Small intestine (tissue), 7 donors: ENCODE data around the gene ACOX2. TPM values are rescaled to one million over a fixed set of nuclear protein-coding genes. Genes with fewer than 3 reads are reported as not detected.

Experiments
- DNase-seq, 2 donors: peaks; one replicate each; pipeline versions ENCODE4 v3.0.0 to v3.0.0-alpha.2; 2013
- FAIRE-seq: peaks from 2 replicates; lab custom pipeline; 2012; peaks lifted over from hg19 to GRCh38; lab: Jason Lieb, UNC
- H3K27ac ChIP-seq, 3 donors: one replicate each; pipeline ENCODE4 v1.5.1; 2013; ENCODE audit warnings: low read length in 2 of 3, mild to moderate bottlenecking in 2 of 3, control low read depth in 1 of 3, inconsistent platforms in 1 of 3, low read depth in 1 of 3, moderate library complexity in 1 of 3
- H3K27me3 ChIP-seq, 3 donors: one replicate each; pipeline ENCODE4 v1.6.1; 2013; ENCODE audit warnings: low read length in 3 of 3, inconsistent platforms in 1 of 3; ENCODE audit not compliant: control insufficient read depth in 3 of 3, insufficient read depth in 3 of 3
- H3K36me3 ChIP-seq, 3 donors: one replicate each; pipeline ENCODE4 v1.6.1; 2013; ENCODE audit warnings: low read length in 3 of 3, inconsistent platforms in 1 of 3, low read depth in 1 of 3, mild to moderate bottlenecking in 1 of 3, moderate library complexity in 1 of 3; ENCODE audit not compliant: control insufficient read depth in 3 of 3, insufficient read depth in 2 of 3
- H3K4me1 ChIP-seq, 3 donors: one replicate each; pipeline ENCODE4 v1.6.1; 2013; ENCODE audit warnings: low read length in 2 of 3, inconsistent platforms in 1 of 3, low read depth in 1 of 3, mild to moderate bottlenecking in 1 of 3, moderate library complexity in 1 of 3; ENCODE audit not compliant: control insufficient read depth in 3 of 3, insufficient read depth in 2 of 3
- H3K4me3 ChIP-seq, 3 donors: one replicate each; pipeline ENCODE4 v1.5.1; 2013; ENCODE audit warnings: low read length in 3 of 3, control low read depth in 1 of 3, inconsistent platforms in 1 of 3, low read depth in 1 of 3, mild to moderate bottlenecking in 1 of 3, moderate library complexity in 1 of 3
- H3K9me3 ChIP-seq, 2 donors: one replicate each; pipeline ENCODE4 v1.6.1; 2013; ENCODE audit warnings: low read depth in 1 of 2, low read length in 1 of 2; ENCODE audit not compliant: control insufficient read depth in 2 of 2, insufficient read depth in 1 of 2
- WGBS, 3 donors: extraction: QIAGEN DNeasy Blood & Tissue Kit; methylation state at CpG; one replicate each; pipeline ENCODE4 v1.1.7; 2013; 5-methylcytosine and 5-hydroxymethylcytosine counted together
- polyA plus RNA-seq, 4 donors: library from polyadenylated mRNA; stranded (reverse) in 3 of 4; unstranded in 1 of 4; fragments of 200-250 nt in 3 of 4; fragments of 120-200 nt in 1 of 4; gene quantifications; one replicate each; pipeline versions ENCODE4 v1.2.1 to v1.2.3, GENCODE V29; 2013
- donor health status: healthy with polysubstance abuse.
- donor health status: control.
- donor health status: control.
- donor health status: Bipolar disorder and iron deficiency.
- donor health status: healthy.

Gene ACOX2
- polyA plus RNA-seq, 4 donors: 34.5 to 156 (median 89.0) TPM

DNA sequence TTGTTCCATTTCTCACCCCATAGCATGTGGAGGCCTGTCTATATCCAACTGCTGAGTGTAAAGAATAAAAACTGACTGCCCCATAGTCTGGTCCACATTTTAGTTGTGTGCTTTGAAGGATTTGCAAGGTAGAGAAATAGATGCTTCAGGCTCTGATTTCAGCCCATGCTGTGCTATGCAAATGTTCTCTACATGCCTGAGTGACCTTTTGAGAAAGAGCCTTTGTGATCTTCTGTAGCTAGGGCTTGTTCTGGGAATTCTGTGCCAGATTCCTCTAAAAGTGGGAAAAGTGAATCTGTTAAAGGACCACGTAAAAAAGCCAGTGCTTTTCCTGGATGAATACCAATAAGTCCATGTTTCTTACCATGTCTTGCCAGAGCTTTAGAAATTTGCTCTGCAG lies 39.9 kb downstream of the ACOX2 start:
- no peaks in the 10 kb centered on the region for H3K27me3 ChIP-seq
- H3K4me1 ChIP-seq: peaks cover 3 to 19% (median 5%) of the 10 kb centered on the region in 3 donors
- no peak overlapping the region for H3K27ac ChIP-seq
- DNase-seq: no peak
- WGBS, 3 donors: 40 to 50% (median 48%) methylated on average over 1 of the region's 1 CpG
- no peak overlapping the region for H3K4me3 ChIP-seq
- FAIRE-seq: no peak
- H3K36me3 ChIP-seq: peaks cover 2 to 10% (median 8%) of the 10 kb centered on the region in 3 donors
- H3K9me3 ChIP-seq: no peaks in the 10 kb centered on the region

DNA sequence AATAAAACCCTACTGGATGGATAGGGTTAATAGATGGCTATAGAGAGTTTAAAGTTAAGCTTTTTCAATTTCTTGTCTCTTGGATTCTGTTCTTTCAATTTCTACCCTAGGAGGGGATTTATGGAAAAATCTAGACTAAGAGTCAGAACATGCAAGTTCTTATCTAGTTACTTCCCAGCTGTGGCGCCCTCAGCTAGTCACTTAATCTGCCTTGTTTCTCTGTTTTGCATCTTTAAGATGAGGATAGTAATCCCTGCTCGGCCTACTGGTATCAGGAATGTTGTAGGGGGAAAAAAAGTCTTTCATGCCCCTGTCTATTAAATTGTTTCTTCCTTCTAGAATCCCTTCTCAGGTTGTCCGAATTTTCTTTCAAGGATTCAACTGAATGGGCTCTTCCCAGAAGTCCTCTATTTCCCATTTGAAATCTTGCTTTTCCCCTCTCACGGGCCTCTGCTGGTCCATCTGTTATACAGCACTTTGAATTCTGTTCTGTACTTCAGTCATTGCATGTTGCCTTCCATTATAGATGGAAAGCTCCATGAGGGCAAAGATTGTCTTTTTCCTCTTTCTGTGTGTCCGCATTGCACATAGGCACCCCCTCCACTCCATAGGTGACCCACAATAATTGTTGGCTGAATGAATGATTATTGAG lies 40.7 kb downstream of the ACOX2 start:
- no peak overlapping the region for H3K4me3 ChIP-seq
- no peak overlapping the region for H3K27ac ChIP-seq
- WGBS, 3 donors: 86 to 96% (median 93%) methylated on average over 5 of the region's 5 CpGs
- H3K27me3 ChIP-seq: no peaks in the 10 kb centered on the region
- H3K4me1 ChIP-seq: peaks cover 3 to 19% (median 6%) of the 10 kb centered on the region in 3 donors
- no peaks in the 10 kb centered on the region for H3K9me3 ChIP-seq
- DNase-seq: no peak
- H3K36me3 ChIP-seq: peaks cover 0 to 8% (median 5%) of the 10 kb centered on the region in 3 donors
- no peak for FAIRE-seq

DNA sequence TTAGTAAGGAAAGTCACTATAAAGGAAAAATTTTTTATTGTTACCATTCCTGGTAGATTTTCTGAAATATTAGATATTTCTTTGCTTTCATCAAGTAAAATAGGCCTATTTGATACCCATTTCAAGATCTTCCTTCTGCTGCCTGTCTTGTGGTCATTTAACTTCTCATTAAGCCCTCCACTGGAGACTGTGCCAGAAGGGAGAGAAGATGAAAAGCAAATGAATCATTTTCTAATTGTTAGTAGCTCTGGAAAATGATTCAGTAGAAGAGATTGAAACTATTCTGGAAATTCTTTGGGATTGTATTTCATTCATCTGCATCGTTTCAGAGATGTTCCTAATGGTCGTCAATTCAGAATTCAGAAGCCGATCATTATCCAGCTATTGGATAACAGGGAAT lies 41.9 kb downstream of the ACOX2 start:
- Histone ChIP-seq H3K4me1 (peaks cover 3 to 19% (median 7%) of the 10 kb centered on the region in 3 donors), H3K27ac (no peak overlapping the region), H3K36me3 (peaks cover 0 to 4% (median 0%) of the 10 kb centered on the region in 3 donors), H3K9me3 (no peaks in the 10 kb centered on the region), H3K4me3 (no peak overlapping the region), H3K27me3 (no peaks in the 10 kb centered on the region)
- DNase-seq (no peak), FAIRE-seq (no peak)
- 65 to 83% (median 80%) methylated on average over 3 of the region's 3 CpGs for WGBS, 3 donors

DNA sequence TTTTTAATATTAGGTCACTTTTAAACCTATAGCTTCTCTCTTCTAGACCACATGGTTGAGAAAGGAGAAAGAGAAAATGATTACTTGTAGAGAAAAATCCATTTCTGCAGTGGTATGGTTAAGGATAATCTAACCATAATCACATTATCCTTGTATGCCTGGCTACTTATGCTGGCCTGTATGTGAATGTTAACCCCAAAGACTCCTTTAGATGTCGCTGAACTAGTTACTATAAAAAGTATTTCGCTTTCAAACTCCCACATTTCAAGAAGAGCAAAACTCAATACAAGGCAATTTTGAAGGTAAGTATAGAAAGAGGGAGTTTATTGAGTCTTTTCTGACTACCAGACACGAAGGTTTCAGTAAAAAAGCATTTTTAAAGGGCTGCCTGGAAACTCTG lies 42.9 kb downstream of the ACOX2 start:
- Histone ChIP-seq H3K27me3 (no peaks in the 10 kb centered on the region), H3K27ac (peak overlapping the region in 1 of 3 donors; percentile 39), H3K4me1 (peaks cover 3 to 21% (median 7%) of the 10 kb centered on the region in 3 donors), H3K9me3 (no peaks in the 10 kb centered on the region), H3K4me3 (no peak overlapping the region), H3K36me3 (no peaks in the 10 kb centered on the region)
- FAIRE-seq (no peak), DNase-seq (no peak)
- 55 to 65% (median 56%) methylated on average over 3 of the region's 3 CpGs for WGBS, 3 donors

DNA sequence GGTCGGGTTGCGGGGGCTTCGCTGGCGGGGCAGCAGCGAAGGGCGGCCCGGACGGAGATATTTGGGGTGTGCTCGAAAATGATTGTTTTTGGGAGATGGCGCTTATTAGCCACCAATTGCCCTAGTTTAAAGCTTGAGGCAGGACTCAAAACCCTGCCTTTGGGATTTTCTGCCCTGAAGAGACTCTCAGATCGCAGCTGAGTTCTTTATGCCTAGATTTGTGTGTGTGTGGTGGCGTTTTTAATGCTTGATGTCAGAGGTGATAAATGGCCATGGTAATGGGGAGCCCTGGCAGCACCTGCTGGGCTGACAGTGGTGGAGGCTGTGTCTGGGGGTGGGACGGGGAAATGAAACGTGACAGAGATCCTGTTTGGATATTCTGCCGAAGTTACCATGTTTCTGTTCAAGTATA lies 44.5 kb downstream of the ACOX2 start:
- Histone ChIP-seq H3K9me3 (no peaks in the 10 kb centered on the region), H3K27me3 (no peaks in the 10 kb centered on the region), H3K36me3 (no peaks in the 10 kb centered on the region), H3K4me3 (peak overlapping the region; percentile 77 to 97 (median 89)), H3K27ac (peak overlapping the region in 2 of 3 donors; percentile 51 to 70), H3K4me1 (peaks cover 3 to 24% (median 7%) of the 10 kb centered on the region in 3 donors)
- WGBS, 3 donors: 0 to 1% (median 1%) methylated on average over 15 of the region's 15 CpGs
- DNase-seq (peak; percentile 25 to 42), FAIRE-seq (no peak)

DNA sequence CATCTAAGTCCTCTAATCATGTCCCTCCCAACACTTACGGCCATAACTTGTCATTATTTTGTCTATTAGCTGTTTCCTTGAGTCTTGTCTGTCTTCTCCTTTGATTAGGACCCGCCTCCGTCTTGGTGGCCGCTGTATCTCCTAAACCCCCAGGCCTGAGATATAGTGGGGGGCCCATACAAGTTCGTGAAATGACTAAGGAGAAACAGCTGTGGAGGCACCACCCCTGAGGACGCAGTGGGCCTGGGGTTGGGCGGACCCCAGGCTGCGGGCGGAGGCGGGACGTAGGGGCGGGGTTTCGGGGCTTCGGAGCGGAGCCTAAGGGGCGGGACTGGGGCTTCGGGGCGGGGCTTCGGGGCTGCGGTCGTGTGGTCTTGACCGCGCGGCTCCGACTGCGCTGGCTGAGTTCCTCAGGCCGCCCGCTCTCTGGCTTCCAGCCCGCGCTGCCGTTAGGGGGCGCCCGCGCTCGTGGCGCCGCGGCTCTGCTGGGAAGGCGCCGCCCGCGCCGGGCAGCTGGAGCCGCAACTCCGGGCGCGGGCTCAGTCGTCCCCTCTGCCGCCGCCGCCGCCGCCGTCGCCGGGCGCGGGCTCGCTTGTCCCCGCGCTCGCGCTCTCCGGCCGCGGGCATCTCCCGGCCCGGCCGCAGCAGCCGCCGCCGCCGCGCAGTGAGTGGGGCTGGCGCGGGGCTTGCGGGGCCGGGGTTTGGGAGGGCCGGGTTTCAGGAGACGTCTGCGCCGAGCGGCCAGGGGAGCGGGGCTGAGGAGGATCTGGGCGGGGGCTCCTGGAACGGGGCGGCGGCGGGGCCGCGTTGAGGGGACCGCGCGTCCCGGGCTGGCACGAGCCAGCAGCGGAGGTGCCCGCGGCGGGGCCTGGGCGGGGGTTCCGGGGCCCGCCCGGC lies 45.2 kb downstream of the ACOX2 start, which contains the start of gene KCTD6:
TSS of gene KCTD6 (plus strand) at position 591 of the 897 bp plus-strand sequence. CDS start 6,660 bp downstream, outside the sequence.
- DNase-seq (peak; percentile 90 to 99), FAIRE-seq (no peak)
- 0 to 1% (median 1%) methylated on average over 42 to 104 of the region's 104 CpGs for WGBS, 3 donors
- Histone ChIP-seq H3K4me1 (peaks cover 3 to 24% (median 7%) of the 10 kb centered on the region in 3 donors), H3K9me3 (no peaks in the 10 kb centered on the region), H3K4me3 (peak within 1 kb of the TSS; percentile 77 to 97 (median 89)), H3K27ac (peak within 1 kb of the TSS; percentile 51 to 70 (median 62)), H3K27me3 (no peaks in the 10 kb centered on the region), H3K36me3 (no peaks in the 10 kb centered on the region)

DNA sequence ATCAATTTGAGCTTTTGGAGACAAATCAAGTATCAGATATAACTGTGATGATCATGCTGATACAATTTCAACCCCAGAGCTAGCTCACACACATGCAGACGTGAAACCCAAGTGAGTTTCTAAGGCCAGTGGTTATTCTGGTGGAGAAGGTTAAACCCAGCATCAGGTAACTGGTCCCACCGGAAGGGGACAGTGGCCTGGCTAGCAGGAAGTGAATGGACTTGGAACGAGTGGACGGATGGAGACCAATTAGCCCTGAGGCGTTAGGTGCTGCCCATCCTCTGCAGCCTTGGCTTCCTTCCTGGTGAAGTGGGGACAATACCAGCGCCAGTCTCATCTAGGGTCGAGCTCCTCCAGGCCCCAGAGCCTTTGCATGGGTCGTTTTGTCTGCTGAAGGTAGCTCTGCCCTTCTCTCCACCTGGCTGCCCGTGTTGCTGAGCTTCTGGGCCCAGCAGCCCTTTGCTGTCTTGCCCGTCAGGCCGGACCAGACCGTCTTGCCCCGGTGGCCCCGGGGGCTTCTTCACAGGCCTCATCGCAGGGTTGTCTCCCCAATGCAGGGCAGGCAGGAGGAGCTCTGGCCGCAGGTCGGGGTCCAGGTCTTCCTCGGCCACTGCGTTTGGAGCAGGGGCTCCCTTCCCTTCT lies 46.0 kb downstream of the ACOX2 start:
- peaks cover 3 to 24% (median 7%) of the 10 kb centered on the region in 3 donors for H3K4me1 ChIP-seq
- no peak for DNase-seq

DNA sequence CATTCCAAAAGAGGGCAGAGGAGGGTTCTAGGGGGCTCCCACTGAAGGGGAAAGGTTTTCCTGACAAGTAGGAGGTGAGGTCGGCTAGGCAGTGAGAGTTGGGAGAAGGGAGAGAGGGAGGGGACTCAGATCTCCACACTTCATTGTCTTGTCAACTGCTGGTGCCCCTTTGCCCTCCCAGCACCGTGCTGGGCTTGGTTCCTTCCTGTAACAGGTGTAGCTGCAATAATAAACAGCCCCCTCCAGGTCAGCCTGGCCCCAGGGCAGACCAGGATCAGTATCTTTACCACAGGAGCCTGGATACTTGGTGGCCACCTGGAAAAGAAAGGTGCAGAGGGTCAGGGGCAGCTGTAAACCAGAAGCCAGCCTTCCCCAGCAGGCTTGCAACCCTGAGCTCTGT lies 48.0 kb downstream of the ACOX2 start:
- DNase-seq (peak in 1 of 2 donors; percentile 40), FAIRE-seq (no peak)
- 14 to 27% (median 21%) methylated on average over 2 of the region's 2 CpGs for WGBS, 3 donors
- Histone ChIP-seq H3K27me3 (no peaks in the 10 kb centered on the region), H3K36me3 (peaks cover 0 to 2% (median 0%) of the 10 kb centered on the region in 3 donors), H3K9me3 (no peaks in the 10 kb centered on the region), H3K4me3 (no peak overlapping the region), H3K27ac (no peak overlapping the region), H3K4me1 (peaks cover 3 to 20% (median 7%) of the 10 kb centered on the region in 3 donors)

More for the DNA sequence above, 46.0 kb downstream of the ACOX2 start:
- Histone ChIP-seq H3K4me3 (peak overlapping the region in 2 of 3 donors; percentile 49 to 97), H3K27me3 (no peaks in the 10 kb centered on the region), H3K9me3 (no peaks in the 10 kb centered on the region), H3K36me3 (no peaks in the 10 kb centered on the region), H3K27ac (peak overlapping the region in 2 of 3 donors; percentile 51 to 52)
- WGBS, 3 donors: 71 to 84% (median 75%) methylated on average over 19 of the region's 19 CpGs
- FAIRE-seq: no peak
